ENCODE data around the gene NR2C2AP.

- no peak for TF ChIP-seq EZH2 (IDR thresholded peaks at IDR 0.05)
- no peak for TF ChIP-seq POLR2AphosphoS5 (IDR thresholded peaks at IDR 0.05; ENCODE audit: borderline replicate concordance, low read depth, low read length)
These were observed 45.4 kb downstream of the NR2C2AP start for GRCh38 chr19:19157808-19158207.

Measured in SK-N-MC (cell line).